HPDE6-E6E7 (cell line): Measurements from ENCODE around the gene KXD1.
"Not testable (repeated sequence)": the region's sequence is repeated elsewhere in the genome, so short reads cannot be mapped to it uniquely, and the experiment has no call there.

ENCODE experiments used
- DNase-seq: peaks from one replicate; pipeline ENCODE4 v3.0.0; 2011; ENCODE audit warnings: missing footprints; ENCODE audit errors: extremely low spot score

KXD1 gene

GRCh38 chr19:18557411-18558201, at the start of gene KXD1:
Gene KXD1 (plus strand): TSS chr19:18557870. CDS start chr19:18562057, 4,187 bp downstream.
- DNase-seq = peak; percentile 94

- no peak for DNase-seq
Measured at GRCh38 chr19:18508585-18508984, 49.1 kb upstream of the KXD1 start.

DNA sequence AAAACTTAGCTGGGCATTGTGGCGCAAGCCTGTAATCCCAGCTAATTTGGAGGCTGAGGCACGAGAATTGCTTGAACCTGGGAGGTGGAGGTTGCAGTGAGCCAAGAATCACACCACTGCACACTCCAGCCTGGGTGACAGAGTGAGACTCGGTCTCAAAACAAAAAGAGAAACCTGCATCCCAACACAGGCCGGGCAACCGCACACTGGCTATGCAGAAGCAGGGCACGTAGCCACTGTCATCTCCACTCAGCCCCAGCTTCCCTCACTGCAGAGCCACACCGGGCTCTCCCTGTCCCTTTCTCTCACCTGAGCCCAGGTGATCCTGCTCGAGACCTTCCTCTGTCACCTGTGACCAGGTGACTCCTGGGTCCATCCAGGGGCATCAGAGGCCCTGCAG, 47.5 kb upstream of the KXD1 start:
- DNase-seq = no peak

- DNase-seq = no peak
Measured at GRCh38 chr19:18513868-18514267, 43.8 kb upstream of the KXD1 start.

- no peak for DNase-seq
Measured at GRCh38 chr19:18514800-18515682, 42.6 kb upstream of the KXD1 start.

DNA sequence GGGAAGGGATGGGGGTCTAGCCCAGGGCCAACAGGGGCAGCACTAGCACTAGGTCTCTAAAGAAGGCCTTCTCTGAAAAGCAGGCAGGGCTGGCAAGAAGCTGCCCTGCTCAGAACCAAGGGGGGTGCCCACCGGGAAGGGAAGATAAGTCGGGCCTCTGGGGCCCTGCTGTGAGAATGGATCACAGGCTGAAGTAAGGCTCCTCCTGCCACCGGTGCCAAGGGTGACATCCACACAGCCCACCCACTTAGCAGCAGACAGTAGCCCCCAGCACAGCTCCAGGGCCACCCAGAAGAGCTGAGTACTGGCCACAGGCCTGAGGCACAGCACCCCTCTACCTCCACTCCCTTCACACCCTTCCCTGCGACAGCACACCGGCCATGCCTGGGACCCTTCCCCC, 41.7 kb upstream of the KXD1 start:
- no peak for DNase-seq

- DNase-seq = no peak
Measured at GRCh38 chr19:18517606-18518005, 40.1 kb upstream of the KXD1 start.

DNA sequence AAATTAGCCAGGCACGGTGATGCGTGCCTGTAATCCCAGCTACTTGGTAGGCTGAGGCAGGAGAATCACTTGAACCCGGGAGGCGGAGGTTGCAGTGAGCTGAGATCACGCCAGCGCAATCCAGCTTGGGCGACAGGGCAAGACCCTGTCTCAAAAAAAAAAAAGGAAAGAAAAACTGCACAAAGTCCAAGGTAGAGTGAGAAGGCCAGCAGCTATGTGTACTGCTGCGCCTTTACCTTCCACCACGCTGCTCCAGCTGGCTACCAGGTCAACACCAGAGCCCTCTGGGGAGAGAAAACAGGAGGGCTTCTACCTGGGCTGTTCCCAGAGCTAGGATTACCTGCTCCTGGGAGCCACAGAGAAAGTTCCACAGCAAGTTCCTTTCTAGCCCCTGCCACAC, 39.0 kb upstream of the KXD1 start:
- DNase-seq = no peak

DNA sequence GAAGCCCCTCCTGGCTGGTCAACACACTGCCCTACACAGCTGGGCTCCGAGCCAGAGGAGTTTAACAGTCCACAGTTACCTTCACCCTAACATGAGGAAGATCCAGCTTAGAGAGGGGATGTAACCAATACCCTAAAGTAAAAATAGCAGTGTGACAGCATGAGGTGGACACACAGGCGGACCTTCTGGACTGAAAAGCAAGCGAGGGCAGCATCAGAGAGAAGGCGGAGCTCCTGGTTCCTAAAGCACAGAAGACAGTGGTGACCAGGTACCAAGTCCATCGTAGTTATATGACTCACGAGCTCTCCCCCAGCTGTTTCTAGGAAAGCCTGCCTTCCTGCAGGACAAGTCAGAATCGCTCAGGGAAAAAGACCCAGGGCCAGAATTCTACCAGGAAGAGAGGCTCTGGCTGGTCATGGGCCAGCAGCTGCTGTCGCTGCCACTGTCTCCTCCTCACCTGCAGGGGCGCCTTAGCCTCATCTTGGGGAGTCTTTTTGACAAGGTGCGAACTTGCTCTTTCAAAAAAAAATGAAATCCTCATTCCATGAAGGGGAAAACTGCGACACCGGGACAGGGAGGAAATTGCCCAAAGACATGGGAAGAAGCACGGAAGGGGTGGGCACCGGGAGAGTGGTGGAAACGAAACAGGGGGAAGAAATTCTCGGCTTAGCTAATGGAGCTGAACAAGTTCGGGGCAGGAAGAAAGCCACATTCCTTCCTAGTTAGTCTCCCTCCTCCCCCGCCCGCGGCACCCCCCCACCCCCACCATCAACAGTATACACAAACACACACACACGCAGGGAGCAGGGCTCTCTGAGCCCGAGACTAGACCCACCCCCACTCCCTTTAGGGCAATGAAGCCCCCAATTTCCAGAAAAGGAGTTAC, 37.5 kb upstream of the KXD1 start:
- DNase-seq = peak; percentile 69

- no peak for DNase-seq
Measured at GRCh38 chr19:18520848-18521691, 36.6 kb upstream of the KXD1 start.

DNA sequence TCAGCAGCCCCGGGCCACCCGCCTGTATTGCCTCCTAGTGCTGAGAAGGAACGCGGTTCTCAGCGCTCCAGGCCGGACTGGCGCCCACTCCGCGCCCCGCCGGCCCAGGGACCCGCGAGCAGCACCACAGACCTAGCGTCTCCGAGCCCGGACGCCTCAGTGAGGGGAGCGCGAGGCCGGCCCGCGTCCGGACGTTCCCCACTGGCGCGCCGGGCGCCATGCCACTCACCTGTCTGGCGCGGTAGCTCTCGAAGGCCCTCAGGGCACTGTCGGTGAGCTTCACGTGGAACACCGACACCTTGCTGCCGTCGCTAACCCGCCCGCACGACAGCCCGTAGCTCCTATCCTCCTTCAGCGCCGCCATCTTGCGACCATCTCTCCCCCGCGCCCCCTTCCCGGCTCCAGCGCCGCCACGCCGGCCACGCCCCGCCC, 36.0 kb upstream of the KXD1 start, which contains the start of gene ELL:
Gene ELL (minus strand): TSS at position 379 of the 432 bp plus-strand sequence. CDS start 15 bp downstream, at position 364.
- no peak for DNase-seq

GRCh38 chr19:18522124-18522861, 35.4 kb upstream of the KXD1 start:
- DNase-seq = peak; percentile 91

- DNase-seq = not testable (repeated sequence)
Measured at GRCh38 chr19:18522862-18523440, 34.7 kb upstream of the KXD1 start.

- DNase-seq = no peak
Measured at GRCh38 chr19:18523841-18524240, 33.8 kb upstream of the KXD1 start.

DNA sequence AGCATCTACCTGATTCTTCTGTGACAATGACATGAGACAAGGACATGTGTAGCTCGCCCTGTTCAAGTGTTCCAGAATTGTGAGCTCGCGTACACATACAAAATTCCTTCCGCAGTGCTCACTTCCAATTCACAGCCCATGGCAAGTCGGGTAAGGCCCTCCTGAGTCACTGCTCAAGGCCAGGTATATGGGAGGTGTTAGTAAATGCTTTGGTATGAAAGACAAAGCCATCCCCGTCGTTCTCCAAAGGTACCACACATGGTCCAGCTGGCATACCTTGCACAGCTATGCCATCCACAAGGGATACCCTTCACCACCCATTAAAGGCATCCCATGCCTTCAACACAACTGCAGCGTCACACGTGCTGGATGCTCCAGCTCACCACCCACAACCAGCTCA, 31.4 kb upstream of the KXD1 start:
- peak; percentile 94 for DNase-seq

DNA sequence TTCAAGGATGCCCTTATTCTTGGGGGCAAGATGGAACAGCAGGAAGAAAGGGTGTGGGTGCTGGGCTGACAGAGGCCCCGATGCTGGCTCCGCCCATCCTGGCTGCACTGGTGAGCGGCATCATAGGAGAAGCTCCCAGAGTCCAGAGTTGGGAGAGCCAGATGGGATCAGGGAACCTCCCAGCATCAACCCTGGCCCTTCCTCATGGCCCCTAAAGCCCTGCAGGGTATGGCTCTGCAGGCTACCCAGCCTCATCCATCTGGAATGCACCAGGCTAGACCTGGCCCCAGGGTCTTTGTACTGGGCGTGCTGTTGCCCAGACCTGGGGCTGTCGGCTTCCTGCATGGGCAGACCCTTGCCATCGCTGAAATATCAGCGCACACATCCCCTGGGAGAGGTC, 27.9 kb upstream of the KXD1 start:
- DNase-seq = no peak

- no peak for DNase-seq
Measured at GRCh38 chr19:18531485-18531884, 26.2 kb upstream of the KXD1 start.

GRCh38 chr19:18532168-18532890, 25.3 kb upstream of the KXD1 start:
- no peak for DNase-seq

DNA sequence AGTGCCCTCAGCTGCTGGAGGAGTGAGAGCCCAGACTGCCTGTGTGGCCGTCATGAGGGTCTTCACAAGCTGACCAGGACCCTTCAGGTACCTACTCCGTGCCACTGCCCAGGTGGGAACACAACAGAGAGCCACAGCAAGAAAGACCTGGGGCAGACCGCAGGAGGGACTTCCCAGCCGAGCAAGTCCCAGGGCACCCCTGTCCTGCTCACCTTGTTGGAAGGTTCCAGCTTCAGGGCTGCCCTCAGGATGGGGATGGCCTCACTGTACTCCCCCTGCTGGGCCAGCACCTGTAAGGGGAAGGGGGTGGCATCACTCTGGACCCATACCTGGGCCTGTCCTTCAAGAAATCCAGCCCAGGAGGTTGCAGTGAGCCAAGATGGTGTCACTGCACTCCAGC, 24.6 kb upstream of the KXD1 start:
- no peak for DNase-seq
